Sigmoid colon (tissue), 4 donors: ENCODE data around the gene C1QA.

Experiments
- EP300 ChIP-seq, 4 donors: sonication (generic); formaldehyde crosslinking; IDR thresholded peaks; one replicate each; pipeline ENCODE4 v1.6.1; 2017; ENCODE audit warnings: antibody characterized with exemption in 4 of 4
- POLR2AphosphoS5 ChIP-seq, 4 donors: sonication (generic); formaldehyde crosslinking; IDR thresholded peaks; one replicate each; pipeline ENCODE4 v1.6.1; 2017; ENCODE audit warnings: antibody characterized with exemption in 4 of 4
- TF ChIP-seq, protein P1 (sequence below), 4 experiments: fragments of 450-650 bp in 3 of 4; fragments of 200-600 bp in 1 of 4; IDR thresholded peaks; one replicate each; pipeline ENCODE4 v1.5.1; 2016 to 2019; ENCODE audit warnings: antibody characterized with exemption in 4 of 4, mild to moderate bottlenecking in 3 of 4, moderate library complexity in 2 of 4

- TF ChIP-seq EP300 (IDR thresholded peaks at IDR 0.05) = no peak
- TF ChIP-seq, protein P1, sequence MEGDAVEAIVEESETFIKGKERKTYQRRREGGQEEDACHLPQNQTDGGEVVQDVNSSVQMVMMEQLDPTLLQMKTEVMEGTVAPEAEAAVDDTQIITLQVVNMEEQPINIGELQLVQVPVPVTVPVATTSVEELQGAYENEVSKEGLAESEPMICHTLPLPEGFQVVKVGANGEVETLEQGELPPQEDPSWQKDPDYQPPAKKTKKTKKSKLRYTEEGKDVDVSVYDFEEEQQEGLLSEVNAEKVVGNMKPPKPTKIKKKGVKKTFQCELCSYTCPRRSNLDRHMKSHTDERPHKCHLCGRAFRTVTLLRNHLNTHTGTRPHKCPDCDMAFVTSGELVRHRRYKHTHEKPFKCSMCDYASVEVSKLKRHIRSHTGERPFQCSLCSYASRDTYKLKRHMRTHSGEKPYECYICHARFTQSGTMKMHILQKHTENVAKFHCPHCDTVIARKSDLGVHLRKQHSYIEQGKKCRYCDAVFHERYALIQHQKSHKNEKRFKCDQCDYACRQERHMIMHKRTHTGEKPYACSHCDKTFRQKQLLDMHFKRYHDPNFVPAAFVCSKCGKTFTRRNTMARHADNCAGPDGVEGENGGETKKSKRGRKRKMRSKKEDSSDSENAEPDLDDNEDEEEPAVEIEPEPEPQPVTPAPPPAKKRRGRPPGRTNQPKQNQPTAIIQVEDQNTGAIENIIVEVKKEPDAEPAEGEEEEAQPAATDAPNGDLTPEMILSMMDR (IDR thresholded peaks at IDR 0.05) = no peak
- no peak for TF ChIP-seq POLR2AphosphoS5 (IDR thresholded peaks at IDR 0.05)
Observed at GRCh38 chr1:22671999-22672398, 35.6 kb downstream of the C1QA start.
